ENCODE results near the gene DOK6.

DOK6 gene

GRCh38 chr18:69747388-69747787, 346.7 kb downstream of the DOK6 start:
- no peak for DNase-seq (ENCODE audit: low read depth in 2 of 2)

- DNase-seq (ENCODE audit: low read depth in 2 of 2), result no peak
These were observed 352.2 kb downstream of the DOK6 start for GRCh38 chr18:69752737-69753380.

- DNase-seq (ENCODE audit: low read depth in 2 of 2), result no peak
These were observed 353.4 kb downstream of the DOK6 start for GRCh38 chr18:69754108-69754507.

GRCh38 chr18:69755041-69755440, 354.4 kb downstream of the DOK6 start:
- DNase-seq (ENCODE audit: low read depth in 2 of 2), result no peak

- DNase-seq (ENCODE audit: low read depth in 2 of 2), result no peak
These were observed 355.3 kb downstream of the DOK6 start for GRCh38 chr18:69755856-69756496.

GRCh38 chr18:69757733-69758132, 357.0 kb downstream of the DOK6 start:
- DNase-seq (ENCODE audit: low read depth in 2 of 2), result no peak

- no peak for DNase-seq (ENCODE audit: low read depth in 2 of 2)
These were observed 357.8 kb downstream of the DOK6 start for GRCh38 chr18:69758458-69758857.

GRCh38 chr18:69759046-69759445, 358.4 kb downstream of the DOK6 start:
- DNase-seq (ENCODE audit: low read depth in 2 of 2), result no peak

GRCh38 chr18:69763002-69763401, 362.3 kb downstream of the DOK6 start:
- DNase-seq (ENCODE audit: low read depth in 2 of 2), result no peak

- DNase-seq (ENCODE audit: low read depth in 2 of 2), result no peak
These were observed 363.1 kb downstream of the DOK6 start for GRCh38 chr18:69763821-69764220.

- no peak for DNase-seq (ENCODE audit: low read depth in 2 of 2)
These were observed 369.6 kb downstream of the DOK6 start for GRCh38 chr18:69770238-69770637.

- no peak for DNase-seq (ENCODE audit: low read depth in 2 of 2)
These were observed 374.1 kb downstream of the DOK6 start for GRCh38 chr18:69774831-69775230.

GRCh38 chr18:69777248-69777647, 376.6 kb downstream of the DOK6 start:
- no peak for DNase-seq (ENCODE audit: low read depth in 2 of 2)

GRCh38 chr18:69778680-69779079, 378.0 kb downstream of the DOK6 start:
- DNase-seq (ENCODE audit: low read depth in 2 of 2), result no peak

- DNase-seq (ENCODE audit: low read depth in 2 of 2), result no peak
These were observed 380.2 kb downstream of the DOK6 start for GRCh38 chr18:69780851-69781250.

- DNase-seq (ENCODE audit: low read depth in 2 of 2), result no peak
These were observed 384.1 kb downstream of the DOK6 start for GRCh38 chr18:69784815-69785214.

GRCh38 chr18:69785466-69785865, 384.8 kb downstream of the DOK6 start:
- peak in 1 of 2 experiments; percentile 12 for DNase-seq (ENCODE audit: low read depth in 2 of 2)

- DNase-seq (ENCODE audit: low read depth in 2 of 2), result no peak
These were observed 385.7 kb downstream of the DOK6 start for GRCh38 chr18:69786427-69786826.

- DNase-seq (ENCODE audit: low read depth in 2 of 2), result peak; percentile 33 to 37
These were observed 387.3 kb downstream of the DOK6 start for GRCh38 chr18:69787825-69788547.

- no peak for DNase-seq (ENCODE audit: low read depth in 2 of 2)
These were observed 389.1 kb downstream of the DOK6 start for GRCh38 chr18:69789794-69790193.

- no peak for DNase-seq (ENCODE audit: low read depth in 2 of 2)
These were observed 390.0 kb downstream of the DOK6 start for GRCh38 chr18:69790649-69791048.

- DNase-seq (ENCODE audit: low read depth in 2 of 2), result peak in 1 of 2 experiments; percentile 3
These were observed 395.1 kb downstream of the DOK6 start for GRCh38 chr18:69795791-69796190.
